Sigmoid colon (tissue), 4 donors: ENCODE results near the gene CAV3.

Experiments used
- CTCF ChIP-seq, 4 experiments: fragments of 450-650 bp in 3 of 4; fragments of 200-600 bp in 1 of 4; IDR thresholded peaks; one replicate each; pipeline ENCODE4 v1.5.1; 2016 to 2019; ENCODE audit warnings: antibody characterized with exemption in 4 of 4, mild to moderate bottlenecking in 3 of 4, moderate library complexity in 2 of 4
- POLR2A ChIP-seq, 2 donors: fragments of 450-650 bp; IDR thresholded peaks; one replicate each; pipeline ENCODE4 v1.6.1; 2016; ENCODE audit warnings: antibody characterized with exemption in 2 of 2, mild to moderate bottlenecking in 2 of 2, moderate library complexity in 2 of 2
- POLR2AphosphoS5 ChIP-seq, 4 donors: sonication (generic); formaldehyde crosslinking; IDR thresholded peaks; one replicate each; pipeline ENCODE4 v1.6.1; 2017; ENCODE audit warnings: antibody characterized with exemption in 4 of 4

- no peak for TF ChIP-seq CTCF (IDR thresholded peaks at IDR 0.05)
- TF ChIP-seq POLR2A (IDR thresholded peaks at IDR 0.05), result no peak
- TF ChIP-seq POLR2AphosphoS5 (IDR thresholded peaks at IDR 0.05), result no peak
Observed at GRCh38 chr3:8775602-8776001, 42.0 kb downstream of the CAV3 start.
